Prostate gland (tissue), 2 donors: ENCODE data around the gene MEP1B.

Experiments
- CTCF ChIP-seq, 4 experiments: fragments of 200-600 bp in 2 of 4; fragments of 450-650 bp in 2 of 4; sonication (generic) in 2 of 4; IDR thresholded peaks; 1 replicate in 3 of 4; 2 replicates in 1 of 4; pipeline ENCODE4 v1.5.1; 2016 to 2019; ENCODE audit warnings: antibody characterized with exemption in 4 of 4, mild to moderate bottlenecking in 2 of 4, moderate library complexity in 2 of 4
- POLR2A ChIP-seq: fragments of 450-650 bp; IDR thresholded peaks from one replicate; pipeline ENCODE4 v1.6.1; 2016; ENCODE audit warnings: antibody characterized with exemption, mild to moderate bottlenecking
- POLR2AphosphoS5 ChIP-seq: sonication (generic); formaldehyde crosslinking; IDR thresholded peaks from one replicate; pipeline ENCODE4 v1.6.1; 2017; ENCODE audit warnings: antibody characterized with exemption

GRCh38 chr18:32244881-32245280 lies 55.0 kb downstream of the MEP1B start:
- TF ChIP-seq CTCF (IDR thresholded peaks at IDR 0.05) (no peak), POLR2AphosphoS5 (no peak), POLR2A (no peak)
